ENCODE results near the gene CCDC83. TPM values are rescaled to one million over a fixed set of nuclear protein-coding genes. Genes with fewer than 3 reads are reported as not detected.
A peak's percentile ranks its signal among the peaks of the same experiment; 100 is the strongest.

CCDC83 gene
- total RNA-seq, 2 experiments from 2014 or later = not detected

GRCh38 chr11:85869781-85870180 lies 14.6 kb downstream of the CCDC83 start:
- no peak overlapping the region for H3K27ac Mint-ChIP-seq
- DNase-seq (no peak), ATAC-seq (ENCODE audit: low read depth) (no peak)
- POLR2A ChIA-PET = no interaction called here
- H3K36me3 Mint-ChIP-seq = no peaks in the 10 kb centered on the region
- H3K4me3 Mint-ChIP-seq = no peak overlapping the region
- H3K4me1 Mint-ChIP-seq = peaks cover 3% of the 10 kb centered on the region
- H3K9me3 Mint-ChIP-seq = peaks cover 2% of the 10 kb centered on the region
- H3K27me3 Mint-ChIP-seq = peaks cover 15% of the 10 kb centered on the region

- no peaks in the 10 kb centered on the region for H3K9me3 Mint-ChIP-seq
- H3K4me1 Mint-ChIP-seq = no peaks in the 10 kb centered on the region
- ATAC-seq (ENCODE audit: low read depth) (no peak), DNase-seq (no peak)
- POLR2A ChIA-PET = no interaction called here
- peaks cover 10% of the 10 kb centered on the region for H3K27me3 Mint-ChIP-seq
- H3K4me3 Mint-ChIP-seq = no peak overlapping the region
- H3K27ac Mint-ChIP-seq = no peak overlapping the region
- no peaks in the 10 kb centered on the region for H3K36me3 Mint-ChIP-seq
Observed at GRCh38 chr11:85874265-85874664, 19.1 kb downstream of the CCDC83 start.

- no peak overlapping the region for H3K4me3 Mint-ChIP-seq
- no peaks in the 10 kb centered on the region for H3K4me1 Mint-ChIP-seq
- POLR2A ChIA-PET = no interaction called here
- H3K27ac Mint-ChIP-seq = no peak overlapping the region
- no peaks in the 10 kb centered on the region for H3K36me3 Mint-ChIP-seq
- H3K9me3 Mint-ChIP-seq = no peaks in the 10 kb centered on the region
- H3K27me3 Mint-ChIP-seq = peaks cover 10% of the 10 kb centered on the region
- no peak for ATAC-seq (ENCODE audit: low read depth)
- no peak for DNase-seq
Observed at GRCh38 chr11:85875505-85875904, 20.3 kb downstream of the CCDC83 start.

GRCh38 chr11:85884581-85885021 lies 29.4 kb downstream of the CCDC83 start:
- DNase-seq (no peak), ATAC-seq (ENCODE audit: low read depth) (no peak)
- POLR2A ChIA-PET = no interaction called here
- Mint-ChIP-seq H3K9me3 (no peaks in the 10 kb centered on the region), H3K4me1 (no peaks in the 10 kb centered on the region), H3K4me3 (no peak overlapping the region), H3K27me3 (peaks cover 10% of the 10 kb centered on the region), H3K36me3 (no peaks in the 10 kb centered on the region), H3K27ac (no peak overlapping the region)

GRCh38 chr11:85886089-85887056 lies 31.2 kb downstream of the CCDC83 start:
- H3K36me3 Mint-ChIP-seq = no peaks in the 10 kb centered on the region
- H3K4me3 Mint-ChIP-seq = no peak overlapping the region
- no peaks in the 10 kb centered on the region for H3K4me1 Mint-ChIP-seq
- H3K27ac Mint-ChIP-seq = no peak overlapping the region
- POLR2A ChIA-PET = no interaction called here
- no peaks in the 10 kb centered on the region for H3K9me3 Mint-ChIP-seq
- ATAC-seq (ENCODE audit: low read depth) (no peak), DNase-seq (no peak)
- H3K27me3 Mint-ChIP-seq = peaks cover 10% of the 10 kb centered on the region

GRCh38 chr11:85889108-85889507 lies 33.9 kb downstream of the CCDC83 start:
- peaks cover 11% of the 10 kb centered on the region for H3K27me3 Mint-ChIP-seq
- no peak overlapping the region for H3K4me3 Mint-ChIP-seq
- POLR2A ChIA-PET = no interaction called here
- no peaks in the 10 kb centered on the region for H3K36me3 Mint-ChIP-seq
- H3K9me3 Mint-ChIP-seq = no peaks in the 10 kb centered on the region
- no peaks in the 10 kb centered on the region for H3K4me1 Mint-ChIP-seq
- no peak for ATAC-seq (ENCODE audit: low read depth)
- DNase-seq = no peak
- H3K27ac Mint-ChIP-seq = no peak overlapping the region

- H3K4me1 Mint-ChIP-seq = no peaks in the 10 kb centered on the region
- POLR2A ChIA-PET = no interaction called here
Observed at GRCh38 chr11:85889676-85890579, 34.7 kb downstream of the CCDC83 start.

GRCh38 chr11:85893395-85893794 lies 38.2 kb downstream of the CCDC83 start:
- Mint-ChIP-seq H3K9me3 (no peaks in the 10 kb centered on the region), H3K27ac (no peak overlapping the region), H3K36me3 (no peaks in the 10 kb centered on the region), H3K27me3 (peaks cover 8% of the 10 kb centered on the region), H3K4me3 (no peak overlapping the region), H3K4me1 (no peaks in the 10 kb centered on the region)
- ATAC-seq (ENCODE audit: low read depth) (no peak), DNase-seq (no peak)
- POLR2A ChIA-PET = no interaction called here

More at GRCh38 chr11:85889676-85890579, 34.7 kb downstream of the CCDC83 start:
- Mint-ChIP-seq H3K27me3 (peaks cover 11% of the 10 kb centered on the region), H3K36me3 (no peaks in the 10 kb centered on the region), H3K9me3 (no peaks in the 10 kb centered on the region), H3K4me3 (no peak overlapping the region), H3K27ac (no peak overlapping the region)
- ATAC-seq (ENCODE audit: low read depth) (no peak), DNase-seq (no peak)

- POLR2A ChIA-PET = no interaction called here
- Mint-ChIP-seq H3K4me1 (no peaks in the 10 kb centered on the region), H3K4me3 (no peak overlapping the region), H3K27me3 (peaks cover 14% of the 10 kb centered on the region), H3K9me3 (no peaks in the 10 kb centered on the region), H3K36me3 (no peaks in the 10 kb centered on the region), H3K27ac (no peak overlapping the region)
- DNase-seq (no peak), ATAC-seq (ENCODE audit: low read depth) (no peak)
Observed at GRCh38 chr11:85896876-85897275, 41.7 kb downstream of the CCDC83 start.

- H3K4me1 Mint-ChIP-seq = no peaks in the 10 kb centered on the region
- H3K9me3 Mint-ChIP-seq = no peaks in the 10 kb centered on the region
- H3K4me3 Mint-ChIP-seq = no peak overlapping the region
- POLR2A ChIA-PET = no interaction called here
- no peak overlapping the region for H3K27ac Mint-ChIP-seq
- DNase-seq = no peak
- H3K27me3 Mint-ChIP-seq = peaks cover 11% of the 10 kb centered on the region
- H3K36me3 Mint-ChIP-seq = no peaks in the 10 kb centered on the region
- ATAC-seq (ENCODE audit: low read depth) = no peak
Observed at GRCh38 chr11:85898456-85898855, 43.3 kb downstream of the CCDC83 start.

- DNase-seq = no peak
- Mint-ChIP-seq H3K27me3 (peaks cover 11% of the 10 kb centered on the region), H3K4me1 (no peaks in the 10 kb centered on the region), H3K9me3 (no peaks in the 10 kb centered on the region), H3K36me3 (no peaks in the 10 kb centered on the region), H3K27ac (no peak overlapping the region), H3K4me3 (no peak overlapping the region)
- no peak for ATAC-seq (ENCODE audit: low read depth)
- POLR2A ChIA-PET = no interaction called here
Observed at GRCh38 chr11:85902353-85902752, 47.2 kb downstream of the CCDC83 start.

- H3K27me3 Mint-ChIP-seq = peaks cover 12% of the 10 kb centered on the region
- H3K4me1 Mint-ChIP-seq = no peaks in the 10 kb centered on the region
- H3K9me3 Mint-ChIP-seq = no peaks in the 10 kb centered on the region
- no peak overlapping the region for H3K4me3 Mint-ChIP-seq
- DNase-seq (no peak), ATAC-seq (ENCODE audit: low read depth) (no peak)
- H3K36me3 Mint-ChIP-seq = no peaks in the 10 kb centered on the region
- POLR2A ChIA-PET = no interaction called here
- peak overlapping the region; percentile 19 for H3K27ac Mint-ChIP-seq
Observed at GRCh38 chr11:85903406-85903805, 48.2 kb downstream of the CCDC83 start.

- POLR2A ChIA-PET = no interaction called here
- Mint-ChIP-seq H3K4me3 (no peak overlapping the region), H3K36me3 (no peaks in the 10 kb centered on the region), H3K4me1 (no peaks in the 10 kb centered on the region), H3K27me3 (peaks cover 9% of the 10 kb centered on the region), H3K9me3 (no peaks in the 10 kb centered on the region), H3K27ac (peak overlapping the region; percentile 19)
- DNase-seq (no peak), ATAC-seq (ENCODE audit: low read depth) (no peak)
Observed at GRCh38 chr11:85903811-85904210, 48.6 kb downstream of the CCDC83 start.
